Measurements from ENCODE around the gene MPIG6B. TPM values are rescaled to one million over a fixed set of nuclear protein-coding genes. Genes with fewer than 3 reads are reported as not detected.

Gene MPIG6B
- total RNA-seq, 1 experiment from 2014 or later = not detected

- Histone ChIP-seq H4K91ac (ENCODE audit: insufficient read length, low read depth, low read length) (no peak overlapping the region), H4K5ac (ENCODE audit: insufficient read length, low read depth, low read length) (no peak overlapping the region), H3K56ac (ENCODE audit: insufficient read length, low read depth, low read length) (no peak overlapping the region), H3T11ph (ENCODE audit: low read length) (no peak overlapping the region), H3K79me1 (ENCODE audit: insufficient read depth, low read depth, low read length, poor library complexity, severe bottlenecking) (no peaks in the 10 kb centered on the region), H3K23ac (ENCODE audit: insufficient read length, low read depth, low read length) (no peak overlapping the region), H3K4me1 (ENCODE audit: insufficient read depth, low read length) (no peaks in the 10 kb centered on the region), H2BK5ac (ENCODE audit: insufficient read length, low read length) (no peak overlapping the region), H3K18ac (ENCODE audit: insufficient read length, low read depth, low read length) (no peak overlapping the region), H4K8ac (replicated peaks; ENCODE audit: insufficient read length, low read depth, low read length) (no peak overlapping the region), H2BK15ac (ENCODE audit: low read depth, low read length) (no peak overlapping the region), H2AFZ (ENCODE audit: low read length) (no peak overlapping the region), H3K9me3 (ENCODE audit: control insufficient read depth, low read depth, low read length) (no peaks in the 10 kb centered on the region), H2AK5ac (ENCODE audit: insufficient read length, low read length) (no peak overlapping the region), H3K79me2 (ENCODE audit: insufficient read depth, low read length) (no peaks in the 10 kb centered on the region), H3K9ac (ENCODE audit: extremely low read depth, insufficient read length, low read length) (no peak overlapping the region), H3K27me3 (ENCODE audit: insufficient read depth, low read length) (no peaks in the 10 kb centered on the region), H3K4ac (ENCODE audit: low read depth, low read length) (no peak overlapping the region), H2BK12ac (ENCODE audit: insufficient read length, low read depth, low read length) (no peak overlapping the region), H3K14ac (ENCODE audit: insufficient read depth, low read length) (no peak overlapping the region), H2BK20ac (ENCODE audit: low read depth, low read length, poor library complexity, severe bottlenecking) (no peak overlapping the region), H3K4me2 (ENCODE audit: insufficient read depth, insufficient read length, low read length) (no peak overlapping the region), H2BK120ac (ENCODE audit: low read depth, low read length, poor library complexity, severe bottlenecking) (no peak overlapping the region), H4K20me1 (ENCODE audit: control insufficient read depth, insufficient read depth, insufficient read length) (no peaks in the 10 kb centered on the region), H3K27ac (ENCODE audit: insufficient read length, low read depth, low read length) (no peak overlapping the region), H3K23me2 (ENCODE audit: insufficient read length, low read depth, low read length, poor library complexity, severe bottlenecking) (no peaks in the 10 kb centered on the region)
- Mint-ChIP-seq H3K27me3 (ENCODE audit: low read depth) (no peaks in the 10 kb centered on the region), H3K4me1 (no peaks in the 10 kb centered on the region), H3K27ac (no peak overlapping the region), H3K4me3 (no peak overlapping the region), H3K36me3 (ENCODE audit: insufficient read depth in 1 of 3, low read depth in 3 of 3) (peaks cover 6 to 24% (median 15%) of the 10 kb centered on the region in 3 experiments; a peak in 6 of 7 replicates), H3K9me3 (no peaks in the 10 kb centered on the region)
- TF ChIP-seq CTCF (conservative IDR thresholded peaks at IDR 0.05) = no peak
- no CpG with 5 or more reads among the region's 7 CpGs for WGBS (ENCODE audit: extremely low coverage, insufficient read length, low lambda C conversion rate)
- DNase-seq = no peak
These were observed 27.3 kb downstream of the MPIG6B start for GRCh38 chr6:31750411-31751022.
